Measurements from ENCODE around the gene RPS25. TPM values are rescaled to one million over a fixed set of nuclear protein-coding genes. Genes with fewer than 3 reads are reported as not detected.

The RPS25 gene
- total RNA-seq (2022) (1,252 and 1,255 TPM in 2 replicates), Bru-seq, nascent RNA (percentile 100 among the genes with signal in this experiment), BruChase-seq, experiment 1, labeled RNA remaining after a 6-hour chase (percentile 100 among the genes with signal in this experiment), BruChase-seq, experiment 2, labeled RNA remaining after a 2-hour chase (percentile 99 among the genes with signal in this experiment)
- long read RNA-seq, transcript RPS25-203 (5 exons, 711 nt) = minor isoform, 5 of 1,341 reads
- long read RNA-seq, transcript RPS25-202 (5 exons, 835 nt) = major isoform, 1,220 of 1,341 reads
- long read RNA-seq, transcript RPS25-206 (5 exons, 508 nt) = minor isoform, 5 of 1,341 reads
- long read RNA-seq, transcript RPS25-204 (3 exons, 1,462 nt) = minor isoform, 64 of 1,341 reads
- long read RNA-seq, partial matches to known transcripts = 18 of 1,341 reads
- long read RNA-seq, other reads (novel, unspliced or antisense) = 28 of 1,341 reads

DNA sequence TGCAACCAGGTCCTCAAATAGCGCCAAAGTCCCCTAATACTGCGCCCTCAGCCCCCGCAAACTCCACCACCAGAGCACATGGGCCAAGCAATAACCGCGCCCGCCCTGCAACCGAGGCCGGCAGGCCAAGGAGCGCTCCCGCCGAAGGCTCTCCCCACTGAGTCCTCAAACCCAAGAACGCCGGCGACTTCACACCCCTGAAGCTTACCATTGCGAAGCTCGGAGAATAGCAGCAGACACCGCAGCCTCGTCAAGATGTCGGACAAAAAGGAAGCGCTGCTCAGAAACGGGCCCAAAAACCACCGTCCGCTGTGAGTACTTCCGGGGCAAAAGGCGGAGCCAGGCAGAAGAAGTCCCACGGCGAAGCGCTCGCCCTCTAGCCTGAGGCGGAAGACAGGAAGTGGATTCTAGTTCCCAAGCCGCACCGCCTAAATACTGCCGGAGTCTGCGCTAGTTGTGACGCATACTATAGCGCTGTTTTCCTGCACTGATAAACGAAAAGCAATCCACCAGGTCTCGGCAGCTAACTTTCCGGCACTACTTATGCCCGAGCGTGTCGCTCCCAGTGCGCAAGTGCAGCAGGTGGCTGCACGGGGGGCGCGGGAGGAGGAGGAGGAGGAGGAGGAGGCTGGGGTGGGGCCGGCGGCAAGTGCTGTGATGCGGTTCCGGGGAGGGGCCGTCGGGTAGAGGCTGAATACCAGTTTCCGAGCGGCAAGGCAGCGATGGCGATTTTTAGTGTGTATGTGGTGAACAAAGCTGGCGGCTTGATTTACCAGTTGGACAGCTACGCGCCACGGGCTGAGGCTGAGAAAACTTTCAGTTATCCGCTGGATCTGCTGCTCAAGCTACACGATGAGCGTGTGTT lies at the start of gene RPS25, which contains the start of gene TRAPPC4:
Gene RPS25 (minus strand): TSS at position 270 of the 865 bp plus-strand sequence. CDS start 59 bp downstream, at position 211.
Gene TRAPPC4 (plus strand): TSS at position 693 of the 865 bp plus-strand sequence. CDS start 30 bp downstream, at position 723.
- H3K4me3 Mint-ChIP-seq (ENCODE audit: unreplicated experiment) = peak within 1 kb of the TSS; percentile 94
- H3K27ac Mint-ChIP-seq (ENCODE audit: low read depth, unreplicated experiment) = peak within 1 kb of the TSS; percentile 98
- no TSS peak for BruUV-seq (replicated peaks)
- H3K36me3 Mint-ChIP-seq (ENCODE audit: insufficient read depth, unreplicated experiment) = peaks cover 86% of the 10 kb centered on the region
- CTCF ChIA-PET = interaction anchor here (0.5 to 1.7 kb wide), 6 partner anchors 12 to 320 kb away, joined by 3 to 5 read pairs (median 4); no protein-coding TSS in a partner anchor
- peak; percentile 97 for DNase-seq (ENCODE audit: unreplicated experiment)
- POLR2A ChIA-PET = interaction anchor here (0.6 to 15.1 kb wide), 26 partner anchors 10 to 616 kb away, joined by 3 to 286 read pairs (median 4); partner anchors contain the start of genes C2CD2L, CENATAC, DPAGT1 and HMBS
- peaks cover 22% of the 10 kb centered on the region for H3K4me1 Mint-ChIP-seq (ENCODE audit: insufficient read depth, unreplicated experiment)
- intact Hi-C loops (cut with micrococcal nuclease) = loop anchor here (2.0 to 5.0 kb wide), 3 partner anchors 82 to 179 kb away; partner anchors contain the start of gene DPAGT1
- TF ChIP-seq CTCF (IDR thresholded peaks at IDR 0.05; ENCODE audit: unreplicated experiment) = no peak
- no peaks in the 10 kb centered on the region for H3K27me3 Mint-ChIP-seq (ENCODE audit: insufficient read depth, unreplicated experiment)
- H3K9me3 Mint-ChIP-seq (ENCODE audit: unreplicated experiment) = no peaks in the 10 kb centered on the region

- peaks cover 7% of the 10 kb centered on the region for H3K4me1 Mint-ChIP-seq (ENCODE audit: insufficient read depth, unreplicated experiment)
- peak within 1 kb of the TSS; percentile 76 for H3K27ac Mint-ChIP-seq (ENCODE audit: low read depth, unreplicated experiment)
- H3K9me3 Mint-ChIP-seq (ENCODE audit: unreplicated experiment) = no peaks in the 10 kb centered on the region
- intact Hi-C loops (cut with micrococcal nuclease) = loop anchor here (2.0 to 10.0 kb wide), 2 partner anchors 33 to 127 kb away; partner anchors contain the start of gene DPAGT1
- TSS peak; percentile 71 for BruUV-seq (replicated peaks)
- DNase-seq (ENCODE audit: unreplicated experiment) = peak; percentile 95
- peak within 1 kb of the TSS; percentile 87 for H3K4me3 Mint-ChIP-seq (ENCODE audit: unreplicated experiment)
- H3K36me3 Mint-ChIP-seq (ENCODE audit: insufficient read depth, unreplicated experiment) = peaks cover 44% of the 10 kb centered on the region
- no peak for TF ChIP-seq CTCF (IDR thresholded peaks at IDR 0.05; ENCODE audit: unreplicated experiment)
- CTCF ChIA-PET = interaction anchor here (0.6 to 0.9 kb wide), 3 partner anchors 15 to 129 kb away, joined by 3 to 4 read pairs (median 4); no protein-coding TSS in a partner anchor
- no peaks in the 10 kb centered on the region for H3K27me3 Mint-ChIP-seq (ENCODE audit: insufficient read depth, unreplicated experiment)
- POLR2A ChIA-PET = interaction anchor here (0.6 to 3.6 kb wide), 31 partner anchors 10 to 1070 kb away, joined by 3 to 44 read pairs (median 3); partner anchors contain the start of genes C2CD2L, CBL, CENATAC and DPAGT1
These were observed 49.5 kb upstream of the RPS25 start, which contains the start of gene VPS11 for GRCh38 chr11:119067371-119068222. VPS11 (plus strand) TSS chr11:119067818; CDS start chr11:119067824, 6 bp downstream.

- CTCF ChIA-PET = interaction anchor here (0.6 kb wide), 1 partner anchor 171 kb away, joined by 3 read pairs; no protein-coding TSS in a partner anchor
- Mint-ChIP-seq H3K4me1 (ENCODE audit: insufficient read depth, unreplicated experiment) (peaks cover 7% of the 10 kb centered on the region), H3K9me3 (ENCODE audit: unreplicated experiment) (no peaks in the 10 kb centered on the region), H3K27ac (ENCODE audit: low read depth, unreplicated experiment) (no peak overlapping the region), H3K27me3 (ENCODE audit: insufficient read depth, unreplicated experiment) (no peaks in the 10 kb centered on the region), H3K4me3 (ENCODE audit: unreplicated experiment) (peak overlapping the region; percentile 40), H3K36me3 (ENCODE audit: insufficient read depth, unreplicated experiment) (peaks cover 32% of the 10 kb centered on the region)
- TF ChIP-seq CTCF (IDR thresholded peaks at IDR 0.05; ENCODE audit: unreplicated experiment) = peak; percentile 37
- intact Hi-C loops (cut with micrococcal nuclease) = loop anchor here (10.0 kb wide), 1 partner anchor 129 kb away; no protein-coding TSS in a partner anchor
- POLR2A ChIA-PET = interaction anchor here (0.6 to 3.6 kb wide), 3 partner anchors 9 to 132 kb away, joined by 3 to 44 read pairs (median 3); partner anchors contain the start of genes DPAGT1 and HYOU1
- BruUV-seq (replicated peaks) = no TSS peak
- DNase-seq (ENCODE audit: unreplicated experiment) = peak; percentile 60
These were observed 47.2 kb upstream of the RPS25 start for GRCh38 chr11:119065369-119065768.
